Middle frontal gyrus (tissue), 1 donor: Measurements from ENCODE around the gene ZMIZ1.
A peak's percentile ranks its signal among the peaks of the same experiment; 100 is the strongest.

ENCODE experiments used
- DNase-seq: peaks from one replicate; pipeline ENCODE4 v3.0.0-alpha.2; 2015; ENCODE audit warnings: low spot score; ENCODE audit errors: extremely low spot score

Gene ZMIZ1

GRCh38 chr10:79137300-79137756, 68.6 kb downstream of the ZMIZ1 start:
- DNase-seq, result no peak

GRCh38 chr10:79137826-79138225, 69.1 kb downstream of the ZMIZ1 start:
- DNase-seq, result no peak

- no peak for DNase-seq
Measured at GRCh38 chr10:79138449-79139123, 69.8 kb downstream of the ZMIZ1 start.

GRCh38 chr10:79139124-79139835, 70.5 kb downstream of the ZMIZ1 start:
- no peak for DNase-seq

- DNase-seq, result no peak
Measured at GRCh38 chr10:79140085-79140793, 71.5 kb downstream of the ZMIZ1 start.

- DNase-seq, result no peak
Measured at GRCh38 chr10:79140855-79141254, 72.1 kb downstream of the ZMIZ1 start.

GRCh38 chr10:79142064-79142491, 73.3 kb downstream of the ZMIZ1 start:
- DNase-seq, result no peak

GRCh38 chr10:79142522-79143309, 74.0 kb downstream of the ZMIZ1 start:
- DNase-seq, result no peak

GRCh38 chr10:79143879-79144278, 75.1 kb downstream of the ZMIZ1 start:
- no peak for DNase-seq

- DNase-seq, result no peak
Measured at GRCh38 chr10:79144351-79145173, 75.8 kb downstream of the ZMIZ1 start.

GRCh38 chr10:79145174-79145483, 76.4 kb downstream of the ZMIZ1 start:
- DNase-seq, result no peak

- DNase-seq, result no peak
Measured at GRCh38 chr10:79145517-79146470, 77.0 kb downstream of the ZMIZ1 start.

- no peak for DNase-seq
Measured at GRCh38 chr10:79146611-79147130, 77.9 kb downstream of the ZMIZ1 start.

- no peak for DNase-seq
Measured at GRCh38 chr10:79147306-79147705, 78.5 kb downstream of the ZMIZ1 start.

- no peak for DNase-seq
Measured at GRCh38 chr10:79147796-79148451, 79.2 kb downstream of the ZMIZ1 start.

GRCh38 chr10:79148452-79149344, 79.9 kb downstream of the ZMIZ1 start:
- peak; percentile 33 for DNase-seq

- no peak for DNase-seq
Measured at GRCh38 chr10:79149345-79149661, 80.5 kb downstream of the ZMIZ1 start.
